Left forelimb (tissue), 1 donor: ENCODE data around the gene CHRDL1.

ENCODE experiments used
- DNase-seq: peaks from one replicate; pipeline ENCODE4 v3.0.0-alpha.2; 2018; ENCODE audit warnings: low spot score

CHRDL1 gene

GRCh38 chrX:110743679-110744340, 51.8 kb downstream of the CHRDL1 start:
- DNase-seq: no peak

- DNase-seq: no peak
Observed at GRCh38 chrX:110741213-110741796, 54.3 kb downstream of the CHRDL1 start.

- no peak for DNase-seq
Observed at GRCh38 chrX:110734894-110735541, 60.6 kb downstream of the CHRDL1 start.

GRCh38 chrX:110734271-110734670, 61.3 kb downstream of the CHRDL1 start:
- no peak for DNase-seq

- DNase-seq: no peak
Observed at GRCh38 chrX:110733166-110733565, 62.5 kb downstream of the CHRDL1 start.

- DNase-seq: no peak
Observed at GRCh38 chrX:110732266-110732665, 63.4 kb downstream of the CHRDL1 start.

GRCh38 chrX:110723844-110724243, 71.8 kb downstream of the CHRDL1 start:
- no peak for DNase-seq

- DNase-seq: no peak
Observed at GRCh38 chrX:110722135-110722534, 73.5 kb downstream of the CHRDL1 start.

- DNase-seq: no peak
Observed at GRCh38 chrX:110713666-110714065, 82.0 kb downstream of the CHRDL1 start.

- no peak for DNase-seq
Observed at GRCh38 chrX:110706446-110706845, 89.2 kb downstream of the CHRDL1 start.

GRCh38 chrX:110703641-110704040, 92.0 kb downstream of the CHRDL1 start:
- no peak for DNase-seq

- DNase-seq: no peak
Observed at GRCh38 chrX:110699109-110699508, 96.5 kb downstream of the CHRDL1 start.

GRCh38 chrX:110698696-110699095, 96.9 kb downstream of the CHRDL1 start:
- DNase-seq: no peak

GRCh38 chrX:110692866-110693265, 102.8 kb downstream of the CHRDL1 start:
- DNase-seq: no peak

- DNase-seq: no peak
Observed at GRCh38 chrX:110691446-110691845, 104.2 kb downstream of the CHRDL1 start.

- DNase-seq: no peak
Observed at GRCh38 chrX:110684653-110685052, 111.0 kb downstream of the CHRDL1 start.

- no peak for DNase-seq
Observed at GRCh38 chrX:110683925-110684324, 111.7 kb downstream of the CHRDL1 start.

- no peak for DNase-seq
Observed at GRCh38 chrX:110678591-110678990, 117.0 kb downstream of the CHRDL1 start.

GRCh38 chrX:110675886-110676285, 119.7 kb downstream of the CHRDL1 start:
- no peak for DNase-seq

- DNase-seq: no peak
Observed at GRCh38 chrX:110671068-110671803, 124.4 kb downstream of the CHRDL1 start.

- DNase-seq: no peak
Observed at GRCh38 chrX:110669572-110669971, 126.0 kb downstream of the CHRDL1 start.

- DNase-seq: no peak
Observed at GRCh38 chrX:110667706-110668105, 127.9 kb downstream of the CHRDL1 start.
